Astrocyte of the hippocampus (primary cell): ENCODE data around the gene CDKN2AIPNL.
A peak's percentile ranks its signal among the peaks of the same experiment; 100 is the strongest.

Source experiments
- DNase-seq: peaks from one replicate; pipeline ENCODE4 v3.0.0; 2011; ENCODE audit warnings: low read depth, low spot score

Gene CDKN2AIPNL, protein sequence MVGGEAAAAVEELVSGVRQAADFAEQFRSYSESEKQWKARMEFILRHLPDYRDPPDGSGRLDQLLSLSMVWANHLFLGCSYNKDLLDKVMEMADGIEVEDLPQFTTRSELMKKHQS

DNA sequence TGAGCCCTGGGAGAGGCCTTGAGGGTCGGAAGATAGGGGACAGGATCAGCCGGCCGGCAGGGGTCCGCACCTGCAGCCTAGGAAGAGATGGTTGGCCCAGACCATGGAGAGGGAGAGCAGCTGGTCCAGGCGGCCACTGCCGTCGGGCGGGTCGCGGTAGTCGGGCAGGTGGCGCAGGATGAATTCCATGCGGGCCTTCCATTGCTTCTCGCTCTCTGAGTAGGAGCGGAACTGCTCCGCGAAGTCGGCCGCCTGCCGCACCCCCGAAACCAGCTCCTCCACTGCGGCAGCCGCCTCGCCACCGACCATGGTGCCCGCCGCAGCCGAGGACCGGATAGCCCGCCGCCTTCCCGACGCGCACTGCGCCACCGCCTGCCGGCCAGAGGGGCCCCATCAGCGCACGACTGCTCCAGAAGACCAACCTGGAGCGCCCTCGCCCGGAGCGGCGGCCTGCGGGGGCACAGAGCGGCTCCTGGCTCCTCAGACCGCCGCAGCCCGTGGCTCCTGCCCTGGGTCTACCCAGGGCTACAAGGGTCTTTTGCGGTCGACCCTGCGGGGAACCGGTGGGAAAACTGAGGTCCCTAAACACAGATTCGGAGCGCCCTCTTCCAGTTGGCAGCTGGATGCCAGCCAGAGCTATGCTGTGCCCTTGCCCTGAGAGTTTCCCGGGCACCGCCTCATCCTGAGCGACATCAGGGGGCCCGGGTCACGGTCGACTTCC, at the start of gene CDKN2AIPNL:
CDKN2AIPNL (minus strand) TSS at position 336 of the 721 bp plus-strand sequence; CDS start at position 309, 27 bp downstream.
- DNase-seq = peak; percentile 96

DNA sequence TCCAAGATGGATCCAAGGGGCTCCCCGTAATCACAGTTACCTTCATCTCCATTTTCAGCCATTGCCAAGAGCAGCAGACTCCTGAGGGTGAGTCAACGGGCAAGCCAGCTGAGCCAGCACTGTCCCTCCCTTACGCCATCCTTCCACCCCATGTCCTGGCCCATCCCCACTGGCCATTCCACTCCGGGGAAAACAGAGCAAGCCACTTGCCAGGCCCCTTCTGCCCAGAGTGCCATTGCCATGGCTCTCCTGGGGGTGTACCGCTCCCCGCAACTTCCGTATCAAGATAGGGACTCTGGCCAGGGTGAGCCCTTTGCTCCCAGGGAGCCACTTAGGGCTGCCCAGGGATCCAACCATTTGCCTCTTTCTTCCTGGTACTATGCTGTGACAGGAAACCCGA, 48.9 kb upstream of the CDKN2AIPNL start:
- DNase-seq = no peak

DNA sequence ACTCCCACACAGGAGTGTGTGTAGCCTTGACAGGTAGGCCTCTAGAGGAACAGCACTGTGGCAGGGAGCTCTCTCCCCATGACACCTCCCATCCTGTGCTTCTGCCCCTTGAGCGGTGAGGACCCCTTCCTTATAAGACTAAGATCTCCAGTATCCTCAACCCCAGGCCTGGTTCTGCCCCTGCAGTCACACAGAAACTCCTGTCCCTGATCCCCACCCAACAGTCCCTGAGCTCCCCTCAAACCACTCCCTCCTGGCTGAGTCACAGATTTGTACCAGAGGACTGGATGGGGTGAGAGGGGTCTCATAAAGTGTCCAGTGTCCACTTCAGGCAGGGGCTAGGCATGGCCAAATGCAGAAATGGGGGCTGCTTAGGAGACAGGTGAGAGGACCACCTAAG, 47.8 kb upstream of the CDKN2AIPNL start:
- DNase-seq = no peak

DNA sequence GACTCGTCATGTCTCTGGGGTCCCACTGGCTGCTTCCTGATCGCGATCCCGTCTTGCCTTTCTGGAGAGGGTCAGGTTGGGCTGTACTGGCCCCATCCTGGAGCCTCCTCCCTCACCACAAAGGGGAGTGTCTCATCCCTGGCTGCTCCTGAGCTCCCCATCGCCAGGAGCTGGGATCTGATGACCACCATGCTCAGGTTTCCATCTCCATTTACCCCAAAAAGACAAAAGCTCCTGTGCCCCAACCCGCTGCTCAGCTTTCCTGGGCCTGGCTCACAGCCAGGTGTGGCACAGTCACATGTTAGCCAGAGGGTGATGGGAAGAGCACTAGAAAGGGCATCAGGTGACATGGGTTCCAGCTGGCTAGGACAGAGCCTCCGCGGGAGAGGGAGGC, 47.3 kb upstream of the CDKN2AIPNL start:
- DNase-seq = no peak

DNA sequence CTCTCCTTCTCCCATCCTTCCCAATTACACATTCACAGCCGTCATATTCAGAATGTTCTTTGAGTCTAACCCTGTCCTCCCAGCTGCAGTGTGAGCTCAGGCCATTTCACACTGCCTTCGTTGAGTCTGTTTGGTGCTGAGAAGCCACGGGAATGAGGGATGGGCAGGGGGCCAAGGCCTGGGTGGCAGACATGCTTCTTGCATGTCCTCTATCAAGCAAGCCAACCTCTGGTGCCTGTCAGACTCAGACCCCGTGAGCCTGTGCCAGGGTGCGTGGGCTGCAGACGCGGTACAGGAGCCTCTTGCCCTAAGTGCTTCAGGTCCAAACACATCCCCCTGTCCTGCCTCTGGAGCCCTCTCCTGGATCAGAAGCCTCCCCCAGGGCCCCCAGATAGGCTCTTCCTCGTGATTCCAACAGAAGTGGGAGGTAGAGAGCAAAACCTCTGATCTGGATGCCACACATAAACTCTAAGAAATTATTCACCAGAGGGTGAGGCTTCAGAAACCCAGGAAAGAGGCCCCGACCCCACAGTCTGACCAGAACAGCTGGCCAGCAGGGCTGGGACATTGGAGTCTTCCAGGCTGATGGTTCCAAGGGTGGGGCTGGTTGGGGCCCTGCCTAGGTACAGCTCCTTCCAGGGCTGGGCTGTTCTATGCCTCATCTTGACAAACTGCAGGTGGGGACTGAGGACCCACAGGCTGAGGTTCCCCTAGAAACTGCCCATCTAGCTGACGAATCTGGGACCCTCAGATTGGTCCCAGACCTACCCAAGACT, 46.7 kb upstream of the CDKN2AIPNL start:
- peak; percentile 84 for DNase-seq

DNA sequence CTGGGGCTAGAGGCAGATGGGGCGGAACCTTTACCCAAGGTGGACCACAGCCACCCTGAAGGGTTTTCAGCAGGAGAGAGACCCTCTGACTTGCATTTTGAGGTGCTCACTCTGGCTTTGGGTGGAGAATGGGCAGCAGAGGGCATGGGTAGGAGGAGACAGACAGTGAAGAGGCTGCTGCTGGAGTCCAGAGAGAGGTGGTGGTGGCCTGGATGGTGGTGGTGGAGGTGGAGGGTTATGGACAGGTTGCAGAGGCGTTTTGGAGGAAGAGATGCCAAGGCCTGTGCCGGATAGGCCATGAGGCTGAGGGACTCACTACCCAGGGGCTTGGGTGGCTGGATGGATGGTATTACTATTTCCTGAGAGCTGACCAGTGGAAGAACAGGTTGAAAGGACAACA, 46.1 kb upstream of the CDKN2AIPNL start:
- no peak for DNase-seq

DNA sequence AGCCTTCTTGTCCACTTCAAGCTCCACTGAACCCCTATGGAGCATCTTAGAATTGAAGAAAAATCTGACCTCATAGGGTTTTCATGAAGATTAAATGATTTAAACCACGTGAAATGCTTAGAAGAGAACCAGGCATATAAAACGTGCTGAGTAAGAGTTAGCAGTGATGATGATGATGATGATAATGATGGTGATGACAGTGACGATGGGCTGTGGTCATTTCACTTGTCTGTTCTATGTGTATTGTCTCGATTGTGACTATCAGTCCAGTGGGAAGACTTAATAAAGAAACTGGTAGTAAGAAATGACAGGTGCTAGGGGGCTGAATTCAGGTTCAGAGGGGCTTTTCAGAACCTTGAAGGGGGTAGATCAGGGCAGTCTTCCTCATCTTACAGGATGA, 45.1 kb upstream of the CDKN2AIPNL start:
- DNase-seq = no peak

DNA sequence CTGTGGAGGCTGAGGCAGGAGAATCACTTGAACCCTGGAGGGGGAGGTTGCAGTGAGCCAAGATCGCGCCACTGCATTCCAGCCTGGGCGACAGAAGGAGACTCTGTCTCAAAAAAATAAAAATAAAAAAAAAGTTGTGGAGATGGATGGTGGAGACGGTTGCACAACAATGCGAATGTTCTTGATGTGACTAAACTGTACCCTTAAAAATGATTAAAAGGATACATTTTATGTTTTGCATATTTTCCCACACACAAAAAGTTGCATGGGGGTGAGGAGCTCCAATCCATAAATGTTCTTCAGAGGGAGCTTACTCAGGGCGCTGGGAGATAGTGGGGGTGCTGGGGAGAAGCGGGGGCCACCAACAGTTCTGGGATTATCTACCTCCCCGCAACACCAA, 43.8 kb upstream of the CDKN2AIPNL start:
- no peak for DNase-seq

DNA sequence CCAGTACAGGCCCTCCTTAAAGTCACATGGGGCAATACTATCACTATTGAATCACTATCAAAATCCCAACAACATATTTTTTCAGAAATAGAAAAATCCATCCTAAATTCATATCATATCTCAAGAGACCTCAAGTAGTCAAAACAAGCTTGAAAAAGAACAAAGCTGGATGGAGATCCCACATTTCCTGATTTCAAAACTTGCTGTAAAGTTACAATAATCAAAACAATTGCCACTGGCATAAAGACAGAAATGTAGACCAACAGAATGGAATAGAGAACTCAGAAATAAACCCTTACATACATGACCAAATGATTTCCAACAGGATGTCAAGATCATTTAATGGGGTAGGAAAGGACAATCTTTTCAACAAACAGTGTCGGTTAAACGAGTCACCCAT, 41.3 kb upstream of the CDKN2AIPNL start:
- no peak for DNase-seq

DNA sequence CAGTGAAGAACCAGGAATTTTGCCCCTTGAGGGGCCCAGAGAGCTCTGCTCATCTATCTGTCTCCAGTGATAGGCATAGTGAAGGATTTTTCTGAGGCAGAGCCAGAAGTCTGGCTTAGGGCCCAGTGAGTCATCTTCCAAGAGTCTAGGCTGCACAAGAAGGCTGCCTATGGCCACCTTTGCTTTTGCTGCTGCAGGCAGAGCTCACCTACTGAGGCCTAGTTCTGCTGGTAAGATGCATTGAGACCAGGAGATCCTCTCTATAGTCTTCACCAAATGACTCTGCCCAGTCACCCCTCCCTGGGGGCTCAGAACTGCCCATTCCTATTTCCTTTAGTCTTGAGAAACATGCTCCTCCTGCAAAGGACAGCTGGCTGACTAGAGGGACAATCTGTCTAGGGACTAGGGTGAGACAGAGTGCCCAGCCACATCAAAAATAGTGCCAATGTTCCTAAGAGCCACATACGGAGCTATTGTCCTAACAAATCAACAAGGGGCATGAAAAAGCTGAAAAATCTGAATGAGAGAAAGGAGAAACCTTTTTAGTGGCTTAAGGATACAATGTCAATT, 40.3 kb upstream of the CDKN2AIPNL start:
- DNase-seq = peak; percentile 91

DNA sequence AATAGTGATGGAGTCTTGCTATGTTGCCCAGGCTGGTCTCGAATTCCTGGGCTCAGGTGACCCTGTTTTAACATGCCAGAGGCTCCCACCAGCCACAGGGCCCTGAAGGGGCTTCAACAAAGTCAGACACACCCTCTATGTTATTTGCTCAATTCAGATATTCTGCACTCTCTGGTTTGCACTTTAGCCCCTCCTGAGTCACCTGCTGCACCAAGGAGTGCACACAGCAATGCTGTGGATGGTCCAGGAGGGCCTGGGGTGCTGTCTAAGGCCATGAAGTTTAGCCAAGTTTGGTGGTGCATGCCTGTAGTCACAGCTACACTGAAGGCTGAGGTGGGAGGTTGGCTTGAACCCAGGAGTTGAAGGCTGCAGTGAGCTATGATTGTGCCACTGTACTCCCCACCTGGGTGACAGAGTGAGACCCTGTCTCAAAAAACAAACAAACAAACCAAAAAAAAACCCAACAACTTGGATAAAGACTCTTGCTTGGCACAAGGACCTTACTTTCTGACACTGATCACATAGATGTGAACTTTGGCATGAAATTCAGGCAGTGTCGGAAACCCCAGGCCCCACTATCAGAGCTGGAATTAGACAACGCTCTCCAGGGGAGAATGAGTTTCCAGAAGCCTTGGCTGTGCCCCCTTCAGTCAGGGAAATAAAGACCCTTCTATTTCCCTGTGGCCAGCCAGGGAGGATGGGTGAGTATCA, 39.7 kb upstream of the CDKN2AIPNL start:
- no peak for DNase-seq

DNA sequence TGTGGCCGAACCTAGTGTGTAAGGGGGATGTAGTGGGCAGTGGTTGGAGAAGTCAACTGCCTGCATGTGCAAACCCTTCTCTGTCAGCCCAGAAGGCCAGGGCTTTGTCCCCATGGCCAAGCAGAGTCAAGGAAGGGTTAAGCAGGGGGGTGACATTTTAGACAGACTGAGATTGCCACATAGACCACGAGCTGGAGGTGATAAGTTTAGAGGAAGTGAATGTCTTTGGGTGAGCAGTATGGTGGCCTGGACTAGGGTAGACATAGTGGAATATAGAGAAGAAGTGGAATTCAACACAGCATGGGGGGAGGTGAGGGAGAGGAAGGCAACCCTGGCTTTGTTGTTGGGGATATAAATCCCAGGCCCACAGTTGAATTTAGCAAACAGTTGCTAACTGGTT, 38.7 kb upstream of the CDKN2AIPNL start:
- DNase-seq = no peak

DNA sequence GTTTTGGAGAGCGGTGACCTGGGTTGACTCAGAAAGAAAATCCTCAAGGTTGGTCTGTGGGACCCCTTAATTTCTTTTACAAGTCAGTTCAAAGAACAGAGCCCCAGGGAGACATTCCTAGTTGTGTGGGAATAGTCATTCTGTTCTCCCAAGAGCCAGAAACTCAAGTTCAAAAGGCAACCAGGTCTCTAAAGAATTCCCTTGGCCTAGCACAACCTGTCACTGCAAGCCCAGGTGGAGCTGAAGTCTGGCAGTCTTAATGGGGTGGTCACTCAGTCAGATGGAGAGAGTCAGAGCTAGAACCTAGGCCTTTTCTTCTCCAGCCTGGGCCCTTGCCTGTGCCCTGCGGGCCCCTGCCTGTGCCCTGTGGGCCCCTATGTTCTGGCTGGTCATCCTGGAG, 37.5 kb upstream of the CDKN2AIPNL start:
- no peak for DNase-seq

DNA sequence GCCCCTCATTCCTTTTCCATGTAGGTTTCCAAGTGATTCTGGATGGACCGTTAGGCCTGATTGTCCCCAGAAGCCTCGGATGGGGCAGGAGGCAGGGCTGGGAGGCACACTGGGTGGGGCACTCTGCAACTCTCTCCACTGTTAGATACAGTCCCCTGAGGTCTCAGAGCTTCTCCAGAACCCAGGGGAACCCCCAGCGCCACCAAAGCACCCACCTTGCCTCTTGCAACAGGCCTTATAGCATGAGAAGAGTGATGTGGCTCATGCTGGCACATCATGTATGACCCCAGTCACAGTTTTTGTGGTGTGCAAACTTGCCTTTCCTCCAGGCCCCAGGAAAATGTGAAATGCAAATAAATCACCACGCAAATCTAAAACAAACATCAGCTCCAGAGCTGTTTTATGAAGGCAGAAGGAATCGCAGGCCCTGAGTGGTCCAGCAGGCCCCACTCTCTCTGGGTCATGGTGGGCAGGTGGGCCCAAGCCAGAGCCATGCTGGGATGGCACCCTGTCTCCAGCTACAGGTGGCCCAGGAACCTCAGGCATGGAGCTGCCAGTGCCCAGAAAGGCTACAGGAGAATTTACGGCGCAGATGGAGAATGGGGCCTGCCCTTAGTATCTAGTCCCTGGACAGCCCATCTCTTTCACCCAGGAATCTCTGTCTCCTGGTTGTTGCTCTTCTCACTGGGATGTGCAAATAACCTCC, 36.3 kb upstream of the CDKN2AIPNL start:
- no peak for DNase-seq

DNA sequence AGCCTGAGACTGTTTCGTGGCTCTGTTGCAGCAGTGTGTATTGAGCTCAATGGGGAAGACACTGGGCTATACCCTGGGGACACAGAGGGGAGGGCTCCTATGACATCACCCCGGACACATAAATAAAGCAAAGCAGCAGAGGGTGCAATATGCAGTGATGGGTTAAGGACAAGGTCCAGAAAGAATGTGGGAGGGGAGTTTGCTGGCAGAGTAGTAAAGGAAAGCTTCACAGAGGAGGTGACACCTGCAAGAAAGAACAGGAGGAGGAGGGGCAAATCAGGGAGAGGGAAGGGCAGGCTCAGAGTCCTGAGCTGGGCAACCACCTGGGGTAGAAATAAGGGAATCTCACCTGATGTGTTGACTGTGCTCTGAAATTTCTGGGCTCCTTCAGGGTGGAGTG, 35.3 kb upstream of the CDKN2AIPNL start:
- DNase-seq = no peak

DNA sequence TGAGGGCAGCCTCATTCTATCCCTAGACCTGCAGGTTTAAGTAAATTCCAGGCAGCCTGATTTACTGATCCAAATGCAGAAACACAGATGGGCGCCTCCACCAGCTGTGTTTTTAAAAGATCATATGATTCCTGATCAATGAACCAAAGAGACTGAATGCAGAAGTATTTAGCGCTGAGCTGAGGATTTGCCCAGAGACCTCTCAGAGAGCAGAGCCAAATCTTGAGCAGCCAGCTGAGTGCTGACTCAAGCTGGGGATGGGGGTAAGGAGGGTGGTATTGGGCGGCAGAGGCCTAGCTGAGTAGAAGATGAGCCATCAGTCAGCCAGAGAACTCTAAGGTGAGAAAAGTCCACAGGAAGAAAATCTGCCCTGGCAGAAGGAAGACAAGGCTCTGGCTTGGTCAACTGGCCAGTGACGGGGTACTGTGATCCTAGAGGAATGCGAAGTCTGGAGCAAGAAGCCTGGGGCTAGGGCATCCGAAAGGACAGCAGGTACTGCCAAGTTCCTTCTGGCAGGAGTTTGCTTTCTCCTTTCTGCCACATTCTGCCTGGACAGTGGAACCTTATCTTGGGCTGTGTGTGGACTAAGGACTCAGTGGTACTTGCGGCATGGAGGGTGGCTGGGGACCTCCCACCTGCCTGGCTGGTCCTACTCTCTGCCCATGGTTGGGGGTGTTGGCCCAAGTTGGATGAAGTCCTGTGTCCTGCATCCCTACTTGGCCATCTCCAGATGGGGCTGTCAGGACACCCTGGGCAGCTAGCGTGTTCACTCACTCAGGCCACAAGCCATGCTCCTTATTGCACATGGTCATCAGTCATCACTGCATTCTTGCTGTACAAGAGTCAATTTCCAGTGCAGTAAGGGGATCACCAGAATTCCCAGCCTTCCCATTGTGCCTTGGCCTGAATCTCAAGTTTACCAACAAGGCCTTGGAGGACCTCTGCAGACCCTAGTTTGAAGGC, 34.5 kb upstream of the CDKN2AIPNL start:
- no peak for DNase-seq

DNA sequence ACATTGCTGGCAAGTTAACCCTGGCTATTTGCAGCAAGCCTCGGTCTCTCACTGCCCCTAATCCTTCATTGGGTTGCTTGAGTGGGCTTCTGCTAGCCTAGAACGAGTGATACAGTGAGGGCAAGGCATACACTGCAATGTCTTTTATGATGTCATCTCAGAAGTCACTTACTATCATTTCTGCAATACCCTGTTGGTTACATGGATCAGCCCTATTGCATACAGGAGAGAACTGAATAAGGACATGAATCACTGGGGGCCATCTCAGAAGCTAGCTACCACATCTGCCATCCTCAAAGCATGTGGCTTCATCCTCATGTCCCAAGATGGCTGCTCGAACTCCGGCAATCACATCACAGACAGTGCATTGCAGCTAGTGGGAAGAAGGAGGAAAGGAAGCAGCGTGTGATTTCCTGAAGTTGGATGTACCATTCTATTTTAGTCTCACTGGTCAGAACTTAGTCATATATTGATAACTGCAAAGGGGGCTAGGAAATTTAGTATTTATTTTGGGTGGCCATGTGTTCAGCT, 33.3 kb upstream of the CDKN2AIPNL start:
- DNase-seq = no peak

DNA sequence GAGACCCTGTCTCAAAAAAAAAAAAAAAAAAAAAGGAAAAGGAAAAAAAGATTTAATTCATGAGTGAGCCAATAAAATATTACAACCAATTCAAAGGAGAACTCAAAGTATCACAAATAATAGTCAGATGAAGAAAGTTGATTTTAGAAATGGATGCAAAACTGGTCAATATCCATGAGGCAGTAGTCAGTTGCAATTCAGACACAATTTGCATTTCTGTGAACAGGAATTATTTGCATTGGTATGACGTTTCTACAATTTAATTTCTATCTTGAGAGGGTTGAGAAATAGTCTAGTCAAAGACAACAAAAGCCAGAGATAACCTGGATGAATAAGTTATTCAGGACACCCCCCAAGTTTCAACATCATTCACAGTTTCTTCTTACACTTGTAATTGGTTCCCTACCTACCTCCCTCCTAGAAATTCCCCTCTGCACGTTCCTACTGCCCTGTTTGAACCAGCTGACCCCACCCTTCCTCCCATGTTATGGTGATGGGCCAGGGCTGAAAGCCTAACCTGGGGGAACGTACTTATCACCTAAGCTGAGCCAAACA, 28.6 kb upstream of the CDKN2AIPNL start:
- no peak for DNase-seq

DNA sequence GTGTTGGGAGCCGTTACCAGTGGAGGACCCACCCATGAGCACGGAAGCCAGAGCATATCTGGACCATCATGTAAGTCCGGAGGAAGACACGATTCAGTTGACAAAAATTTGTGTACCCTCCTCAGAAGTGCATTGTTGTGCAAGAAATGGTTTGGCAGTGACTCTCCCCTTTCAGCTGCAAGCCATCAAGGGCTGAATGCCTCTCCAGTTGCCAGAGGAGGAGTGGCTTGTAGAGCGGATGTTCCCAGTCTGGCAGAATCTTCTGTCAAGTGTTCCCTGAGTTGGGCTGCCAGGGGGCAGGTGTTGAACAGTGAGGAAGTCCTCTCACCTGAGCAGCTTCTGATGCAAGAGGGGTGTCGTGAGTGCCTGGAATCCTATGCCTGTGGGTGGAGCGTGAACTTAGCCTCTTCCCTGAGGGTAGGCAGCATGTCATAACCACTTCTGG, 27.6 kb upstream of the CDKN2AIPNL start:
- DNase-seq = peak; percentile 85
